GM23338 (cell line): ENCODE results near the gene LCN10. TPM values are rescaled to one million over a fixed set of nuclear protein-coding genes. Genes with fewer than 3 reads are reported as not detected.
A peak's percentile ranks its signal among the peaks of the same experiment; 100 is the strongest.

Experiments
- ATAC-seq: fragments of 200-7000 bp; cut with Tn5 transposase; 3 replicates; pipeline ENCODE4 v1.9.1; 2020
- DNase-seq: peaks from one replicate; pipeline ENCODE4 v3.0.0-alpha.2; 2015; ENCODE audit warnings: low spot score
- H2AFZ ChIP-seq: fragments of 200-600 bp; sonication (generic); 2 replicates; pipeline ENCODE4 v1.8.0; 2016; ENCODE audit warnings: antibody characterized with exemption, mild to moderate bottlenecking, moderate library complexity
- H3F3A ChIP-seq: fragments of 200-600 bp; sonication (generic); replicated peaks from 2 replicates; pipeline ENCODE4 v1.8.0; 2017; ENCODE audit warnings: antibody characterized with exemption, mixed run types, low read depth
- H3K27ac ChIP-seq: fragments of 200-600 bp; sonication (generic); 2 replicates; pipeline ENCODE4 v1.6.1; 2016; ENCODE audit warnings: low read depth
- H3K27me3 ChIP-seq: fragments of 200-600 bp; sonication (generic); 2 replicates; pipeline ENCODE4 v1.8.0; 2016; ENCODE audit warnings: mild to moderate bottlenecking, mixed run types, moderate library complexity; ENCODE audit not compliant: insufficient read depth
- H3K36me3 ChIP-seq: fragments of 200-600 bp; sonication (generic); 2 replicates; pipeline ENCODE4 v1.8.0; 2016; ENCODE audit warnings: mild to moderate bottlenecking; ENCODE audit not compliant: insufficient read depth
- H3K4me1 ChIP-seq: fragments of 200-600 bp; sonication (generic); 2 replicates; pipeline ENCODE4 v1.8.0; 2016; ENCODE audit warnings: mild to moderate bottlenecking, moderate library complexity; ENCODE audit not compliant: insufficient read depth
- H3K4me2 ChIP-seq: fragments of 200-600 bp; sonication (generic); 2 replicates; pipeline ENCODE4 v1.7.1; 2017; ENCODE audit warnings: mixed run types
- H3K4me3 ChIP-seq: fragments of 200-600 bp; sonication (generic); 2 replicates; pipeline ENCODE4 v1.6.1; 2016; ENCODE audit warnings: mixed run types
- H3K79me2 ChIP-seq: fragments of 200-600 bp; sonication (generic); replicated peaks from 2 replicates; pipeline ENCODE4 v1.8.0; 2017; ENCODE audit warnings: mild to moderate bottlenecking; ENCODE audit not compliant: insufficient read depth
- H3K9me2 ChIP-seq: fragments of 200-600 bp; sonication (generic); 2 replicates; pipeline ENCODE4 v1.8.0; 2017; ENCODE audit not compliant: insufficient read depth
- H4K20me1 ChIP-seq: fragments of 200-600 bp; sonication (generic); replicated peaks from 2 replicates; pipeline ENCODE4 v1.8.0; 2017; ENCODE audit warnings: mild to moderate bottlenecking; ENCODE audit not compliant: insufficient read depth
- H3K27ac Mint-ChIP-seq: 2 replicates; pipeline ENCODE4 v1.8.0; 2020; ENCODE audit warnings: inconsistent platforms, mild to moderate bottlenecking, moderate library complexity, mixed read lengths
- H3K27me3 Mint-ChIP-seq: 3 replicates; pipeline ENCODE4 v1.8.0; 2022; ENCODE audit warnings: low read depth, mild to moderate bottlenecking, moderate library complexity, mixed read lengths, inconsistent platforms; ENCODE audit not compliant: insufficient read depth, poor library complexity
- H3K36me3 Mint-ChIP-seq: 3 replicates; pipeline ENCODE4 v1.8.0; 2021; ENCODE audit warnings: low read depth, mild to moderate bottlenecking, inconsistent platforms, moderate library complexity, mixed read lengths
- H3K4me1 Mint-ChIP-seq: 3 replicates; pipeline ENCODE4 v1.8.0; 2020; ENCODE audit warnings: mild to moderate bottlenecking, inconsistent platforms, mixed read lengths
- H3K4me3 Mint-ChIP-seq: 3 replicates; pipeline ENCODE4 v1.8.0; 2021; ENCODE audit warnings: moderate library complexity, mild to moderate bottlenecking, inconsistent platforms, mixed read lengths
- H3K9me3 Mint-ChIP-seq: 3 replicates; pipeline ENCODE4 v1.8.0; 2020; ENCODE audit warnings: moderate library complexity, mild to moderate bottlenecking, inconsistent platforms, mixed read lengths
- CREB1 ChIP-seq: fragments of 250-450 bp; sonication (Bioruptor Pico); IDR thresholded peaks from 2 replicates; pipeline ENCODE4 v1.5.0; 2020; ENCODE audit warnings: low read depth, mild to moderate bottlenecking, moderate library complexity
- EZH2phosphoT487 ChIP-seq: fragments of 200-600 bp; sonication (generic); IDR thresholded peaks from one replicate; pipeline ENCODE4 v1.8.1; 2018; ENCODE audit warnings: antibody characterized with exemption; ENCODE audit not compliant: unreplicated experiment
- JUNB ChIP-seq: IDR thresholded peaks from one replicate; pipeline ENCODE4 v1.6.1; 2016; ENCODE audit warnings: antibody characterized with exemption; ENCODE audit not compliant: unreplicated experiment
- POLR2AphosphoS5 ChIP-seq: IDR thresholded peaks from 2 replicates; pipeline ENCODE4 v1.6.1; 2016; ENCODE audit warnings: antibody characterized with exemption, low read depth
- STAT1 ChIP-seq: IDR thresholded peaks from one replicate; pipeline ENCODE4 v1.6.1; 2016; ENCODE audit warnings: antibody characterized with exemption; ENCODE audit not compliant: unreplicated experiment
- polyA plus RNA-seq: library from polyadenylated mRNA; unstranded; fragments of >200 nt; fragmentation: Nextera tagmentation; extraction: Ambion mirVana; gene quantifications from 2 replicates; pipeline ENCODE4 v1.2.1, GENCODE V29; 2016
- total RNA-seq: library from RNA; depleted of rRNA; stranded (reverse); fragments of >200 nt; shearing (Covaris generic); gene quantifications from 2 replicates; pipeline ENCODE4 v1.2.3, GENCODE V29; 2014
- TF ChIP-seq, protein P1 (sequence below): fragments of 250-450 bp; sonication (Bioruptor Pico); IDR thresholded peaks from 2 replicates; pipeline ENCODE4 v1.5.0; 2020; ENCODE audit warnings: mild to moderate bottlenecking, moderate library complexity

The LCN10 gene
- total and polyA plus RNA-seq, 2 experiments from 2014 or later = 0.45 to 0.74 TPM

DNA sequence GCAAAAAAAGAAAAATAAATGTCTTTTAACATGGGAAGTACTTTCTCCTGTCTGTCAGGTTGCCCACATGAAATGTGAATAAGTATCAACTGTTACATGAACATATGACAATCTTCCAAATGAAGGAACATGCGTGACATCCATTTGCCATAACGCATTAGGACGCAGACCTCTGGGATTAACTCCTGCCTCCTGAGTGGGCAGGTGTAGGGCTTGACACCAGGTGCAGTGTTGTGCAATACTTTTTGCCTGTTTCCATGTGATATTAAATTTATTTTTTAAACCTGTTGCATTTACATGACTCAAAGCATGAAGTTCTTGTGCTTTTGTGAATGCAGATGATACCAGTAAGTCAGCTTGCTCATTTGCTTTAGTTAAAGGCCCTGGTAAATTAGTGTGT lies 39.7 kb upstream of the LCN10 start (continued):
- TF ChIP-seq, protein P1, sequence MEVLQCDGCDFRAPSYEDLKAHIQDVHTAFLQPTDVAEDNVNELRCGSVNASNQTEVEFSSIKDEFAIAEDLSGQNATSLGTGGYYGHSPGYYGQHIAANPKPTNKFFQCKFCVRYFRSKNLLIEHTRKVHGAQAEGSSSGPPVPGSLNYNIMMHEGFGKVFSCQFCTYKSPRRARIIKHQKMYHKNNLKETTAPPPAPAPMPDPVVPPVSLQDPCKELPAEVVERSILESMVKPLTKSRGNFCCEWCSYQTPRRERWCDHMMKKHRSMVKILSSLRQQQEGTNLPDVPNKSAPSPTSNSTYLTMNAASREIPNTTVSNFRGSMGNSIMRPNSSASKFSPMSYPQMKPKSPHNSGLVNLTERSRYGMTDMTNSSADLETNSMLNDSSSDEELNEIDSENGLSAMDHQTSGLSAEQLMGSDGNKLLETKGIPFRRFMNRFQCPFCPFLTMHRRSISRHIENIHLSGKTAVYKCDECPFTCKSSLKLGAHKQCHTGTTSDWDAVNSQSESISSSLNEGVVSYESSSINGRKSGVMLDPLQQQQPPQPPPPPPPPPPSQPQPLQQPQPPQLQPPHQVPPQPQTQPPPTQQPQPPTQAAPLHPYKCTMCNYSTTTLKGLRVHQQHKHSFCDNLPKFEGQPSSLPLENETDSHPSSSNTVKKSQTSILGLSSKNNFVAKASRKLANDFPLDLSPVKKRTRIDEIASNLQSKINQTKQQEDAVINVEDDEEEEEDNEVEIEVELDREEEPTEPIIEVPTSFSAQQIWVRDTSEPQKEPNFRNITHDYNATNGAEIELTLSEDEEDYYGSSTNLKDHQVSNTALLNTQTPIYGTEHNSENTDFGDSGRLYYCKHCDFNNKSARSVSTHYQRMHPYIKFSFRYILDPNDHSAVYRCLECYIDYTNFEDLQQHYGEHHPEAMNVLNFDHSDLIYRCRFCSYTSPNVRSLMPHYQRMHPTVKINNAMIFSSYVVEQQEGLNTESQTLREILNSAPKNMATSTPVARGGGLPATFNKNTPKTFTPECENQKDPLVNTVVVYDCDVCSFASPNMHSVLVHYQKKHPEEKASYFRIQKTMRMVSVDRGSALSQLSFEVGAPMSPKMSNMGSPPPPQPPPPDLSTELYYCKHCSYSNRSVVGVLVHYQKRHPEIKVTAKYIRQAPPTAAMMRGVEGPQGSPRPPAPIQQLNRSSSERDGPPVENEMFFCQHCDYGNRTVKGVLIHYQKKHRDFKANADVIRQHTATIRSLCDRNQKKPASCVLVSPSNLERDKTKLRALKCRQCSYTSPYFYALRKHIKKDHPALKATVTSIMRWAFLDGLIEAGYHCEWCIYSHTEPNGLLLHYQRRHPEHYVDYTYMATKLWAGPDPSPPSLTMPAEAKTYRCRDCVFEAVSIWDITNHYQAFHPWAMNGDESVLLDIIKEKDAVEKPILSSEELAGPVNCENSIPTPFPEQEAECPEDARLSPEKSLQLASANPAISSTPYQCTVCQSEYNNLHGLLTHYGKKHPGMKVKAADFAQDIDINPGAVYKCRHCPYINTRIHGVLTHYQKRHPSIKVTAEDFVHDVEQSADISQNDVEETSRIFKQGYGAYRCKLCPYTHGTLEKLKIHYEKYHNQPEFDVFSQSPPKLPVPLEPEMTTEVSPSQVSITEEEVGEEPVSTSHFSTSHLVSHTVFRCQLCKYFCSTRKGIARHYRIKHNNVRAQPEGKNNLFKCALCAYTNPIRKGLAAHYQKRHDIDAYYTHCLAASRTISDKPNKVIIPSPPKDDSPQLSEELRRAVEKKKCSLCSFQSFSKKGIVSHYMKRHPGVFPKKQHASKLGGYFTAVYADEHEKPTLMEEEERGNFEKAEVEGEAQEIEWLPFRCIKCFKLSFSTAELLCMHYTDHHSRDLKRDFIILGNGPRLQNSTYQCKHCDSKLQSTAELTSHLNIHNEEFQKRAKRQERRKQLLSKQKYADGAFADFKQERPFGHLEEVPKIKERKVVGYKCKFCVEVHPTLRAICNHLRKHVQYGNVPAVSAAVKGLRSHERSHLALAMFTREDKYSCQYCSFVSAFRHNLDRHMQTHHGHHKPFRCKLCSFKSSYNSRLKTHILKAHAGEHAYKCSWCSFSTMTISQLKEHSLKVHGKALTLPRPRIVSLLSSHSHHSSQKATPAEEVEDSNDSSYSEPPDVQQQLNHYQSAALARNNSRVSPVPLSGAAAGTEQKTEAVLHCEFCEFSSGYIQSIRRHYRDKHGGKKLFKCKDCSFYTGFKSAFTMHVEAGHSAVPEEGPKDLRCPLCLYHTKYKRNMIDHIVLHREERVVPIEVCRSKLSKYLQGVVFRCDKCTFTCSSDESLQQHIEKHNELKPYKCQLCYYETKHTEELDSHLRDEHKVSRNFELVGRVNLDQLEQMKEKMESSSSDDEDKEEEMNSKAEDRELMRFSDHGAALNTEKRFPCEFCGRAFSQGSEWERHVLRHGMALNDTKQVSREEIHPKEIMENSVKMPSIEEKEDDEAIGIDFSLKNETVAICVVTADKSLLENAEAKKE (CRISPR knock-in tag) = no peak
- no peak for TF ChIP-seq CREB1
- TF ChIP-seq POLR2AphosphoS5 = no peak

- Histone ChIP-seq H3K4me2 (no peak overlapping the region), H3K27me3 (no peaks in the 10 kb centered on the region), H3K27ac (no peak overlapping the region), H4K20me1 (no peaks in the 10 kb centered on the region), H3K79me2 (no peaks in the 10 kb centered on the region), H3K9me2 (0 out of 2 replicates have a peak, but pooled peaks cover 4% of the 10 kb centered on the region), H3K4me3 (no peak overlapping the region), H3K4me1 (no peaks in the 10 kb centered on the region), H2AFZ (no peak overlapping the region), H3F3A (no peaks in the 10 kb centered on the region), H3K36me3 (no peaks in the 10 kb centered on the region)
- H3K9me3 Mint-ChIP-seq = peaks cover 14% of the 10 kb centered on the region
- no peak overlapping the region for H3K4me3 Mint-ChIP-seq
- ATAC-seq (0 out of 3 replicates have a peak, but pooled peaks have one; percentile 28), DNase-seq (no peak)
- TF ChIP-seq EZH2phosphoT487 (no peak), JUNB (no peak), STAT1 (no peak), POLR2AphosphoS5 (no peak)
- TF ChIP-seq, protein P1 (CRISPR knock-in tag) = no peak
- peaks cover 11% of the 10 kb centered on the region; the same call in 1 of the 3 replicates for H3K36me3 Mint-ChIP-seq
- no peak overlapping the region for H3K27ac Mint-ChIP-seq
- H3K4me1 Mint-ChIP-seq = no peaks in the 10 kb centered on the region; the same call in 2 of the 3 replicates
- H3K27me3 Mint-ChIP-seq = peaks cover 23% of the 10 kb centered on the region
Observed at GRCh38 chr9:136779808-136780207, 37.1 kb upstream of the LCN10 start.
